Endothelial cell of umbilical vein (primary cell): ENCODE results near the gene FOCAD. TPM values are rescaled to one million over a fixed set of nuclear protein-coding genes. Genes with fewer than 3 reads are reported as not detected.

Experiments
- BruUV-seq: library from RNA; stranded (reverse); fragments of 400-500 nt; replicated peaks from 2 replicates; lab custom pipeline; 2021; lab: Mats Ljungman, UMichigan
- CTCF ChIA-PET: fragments of 300-600, 350-600 bp; sonication (Branson Sonifier 250); formaldehyde crosslinking; loops from one replicate; lab custom pipeline; 2021; ENCODE audit warnings: antibody characterized with exemption, inconsistent platforms; lab: Charles Lee
- POLR2A ChIA-PET: fragments of 300-600, 350-600 bp; sonication (Branson Sonifier 250); formaldehyde crosslinking; loops from one replicate; lab custom pipeline; 2021; ENCODE audit warnings: antibody characterized with exemption, inconsistent platforms; lab: Charles Lee
- DNase-seq: peaks from one replicate; pipeline ENCODE4 v3.0.0-alpha.2; 2011; ENCODE audit warnings: low read depth, low spot score
- FAIRE-seq: peaks from 2 replicates; lab custom pipeline; 2011; peaks lifted over from hg19 to GRCh38; lab: Jason Lieb, UNC
- H2AFZ ChIP-seq: 2 replicates; pipeline ENCODE4 v1.6.0; 2012; ENCODE audit warnings: low read depth, low read length, control low read depth, inconsistent platforms
- H3K27ac ChIP-seq: 2 replicates; pipeline ENCODE4 v1.5.1; 2011; ENCODE audit warnings: low read depth, mild to moderate bottlenecking, control low read depth, low read length, moderate library complexity; ENCODE audit not compliant: insufficient read depth
- H3K27me3 ChIP-seq, 2 experiments: 2 replicates each; pipeline versions ENCODE4 v1.6.0 to v1.6.1; 2011; ENCODE audit warnings: low read length in 2 of 2, mixed read lengths in 1 of 2; ENCODE audit not compliant: control insufficient read depth in 2 of 2, insufficient read depth in 2 of 2
- H3K36me3 ChIP-seq, 2 experiments: 2 replicates in 1 of 2; 3 replicates in 1 of 2; pipeline ENCODE4 v1.5.1; 2011; ENCODE audit warnings: low read length in 2 of 2, mild to moderate bottlenecking in 1 of 2, moderate library complexity in 1 of 2; ENCODE audit not compliant: control insufficient read depth in 2 of 2, insufficient read depth in 2 of 2; ENCODE audit errors: extremely low read depth in 1 of 2
- H3K4me1 ChIP-seq: 3 replicates; pipeline ENCODE4 v1.5.1; 2011; ENCODE audit warnings: mild to moderate bottlenecking, low read length; ENCODE audit not compliant: control insufficient read depth, insufficient read depth; ENCODE audit errors: extremely low read depth
- H3K4me2 ChIP-seq: 2 replicates; pipeline ENCODE4 v1.6.1; 2011; ENCODE audit warnings: low read length, control low read depth, mixed read lengths; ENCODE audit not compliant: insufficient read depth
- H3K4me3 ChIP-seq, 3 experiments: fragments of 200-600 bp in 1 of 3; sonication (generic), shearing (Covaris generic) in 1 of 3; replicated peaks in 1 of 3; 2 replicates each; pipeline ENCODE4 v1.5.1; 2011 to 2016; ENCODE audit warnings: control low read depth in 3 of 3, low read length in 3 of 3, mild to moderate bottlenecking in 2 of 3, inconsistent platforms in 1 of 3, low read depth in 1 of 3, moderate library complexity in 1 of 3; ENCODE audit not compliant: insufficient read depth in 1 of 3
- H3K79me2 ChIP-seq: 2 replicates; pipeline ENCODE4 v1.6.0; 2012; ENCODE audit warnings: low read length, inconsistent platforms; ENCODE audit not compliant: control insufficient read depth, insufficient read depth
- H3K9ac ChIP-seq: replicated peaks from 2 replicates; pipeline ENCODE3; 2011; ENCODE audit warnings: low read length, control low read depth; ENCODE audit not compliant: insufficient read depth; ENCODE audit errors: extremely low read depth
- H3K9me1 ChIP-seq: replicated peaks from 3 replicates; pipeline ENCODE4 v1.6.0; 2011; ENCODE audit warnings: mild to moderate bottlenecking, low read length; ENCODE audit not compliant: control insufficient read depth, insufficient read depth; ENCODE audit errors: extremely low read depth
- H3K9me3 ChIP-seq: replicated peaks from 2 replicates; pipeline ENCODE4 v1.5.1; 2012; ENCODE audit warnings: low read length, inconsistent platforms; ENCODE audit not compliant: control insufficient read depth, insufficient read depth
- H4K20me1 ChIP-seq: replicated peaks from 2 replicates; pipeline ENCODE3; 2011; ENCODE audit warnings: mild to moderate bottlenecking, low read length; ENCODE audit not compliant: control insufficient read depth, insufficient read depth; ENCODE audit errors: extremely low read depth
- CTCF ChIP-seq, 2 donors: IDR thresholded peaks; 1 replicate in 1 of 2; 2 replicates in 1 of 2; pipeline ENCODE4 v1.5.1; 2011; ENCODE audit warnings: low read length in 2 of 2, mild to moderate bottlenecking in 2 of 2, moderate library complexity in 2 of 2, control low read depth in 1 of 2, inconsistent platforms in 1 of 2, low read depth in 1 of 2; ENCODE audit not compliant: insufficient read depth in 1 of 2; ENCODE audit errors: extremely low read depth in 1 of 2
- EZH2 ChIP-seq: IDR thresholded peaks from 2 replicates; pipeline ENCODE4 v1.6.1; 2012; ENCODE audit warnings: borderline replicate concordance, low read depth, mild to moderate bottlenecking, moderate library complexity, low read length, inconsistent platforms; ENCODE audit not compliant: severe bottlenecking
- FOS ChIP-seq: IDR thresholded peaks from 2 replicates; pipeline ENCODE4 v1.6.1; 2011; ENCODE audit warnings: mild to moderate bottlenecking, low read length, moderate library complexity, borderline replicate concordance; ENCODE audit not compliant: insufficient read depth
- GATA2 ChIP-seq: IDR thresholded peaks from 2 replicates; pipeline ENCODE4 v1.7.0; 2011; ENCODE audit warnings: low read depth, mild to moderate bottlenecking, moderate library complexity, mixed read lengths, low read length; ENCODE audit not compliant: insufficient read length, insufficient read depth
- JUN ChIP-seq: IDR thresholded peaks from 2 replicates; pipeline ENCODE4 v1.6.1; 2011; ENCODE audit warnings: borderline replicate concordance, low read depth; ENCODE audit not compliant: insufficient read length, insufficient read depth
- MAX ChIP-seq: IDR thresholded peaks from 2 replicates; pipeline ENCODE4 v1.6.1; 2011; ENCODE audit not compliant: insufficient read depth, insufficient read length
- MYC ChIP-seq: IDR thresholded peaks from one replicate; pipeline ENCODE4 v1.6.1; 2011; ENCODE audit warnings: mild to moderate bottlenecking, low read depth, low read length
- POLR2A ChIP-seq: IDR thresholded peaks from 2 replicates; pipeline ENCODE4 v1.6.1; 2012; ENCODE audit warnings: low read depth, mild to moderate bottlenecking, control low read depth, low read length
- POLR2AphosphoS5 ChIP-seq: IDR thresholded peaks from 2 replicates; pipeline ENCODE4 v1.6.1; 2012; ENCODE audit warnings: low read depth, mild to moderate bottlenecking, control low read depth, low read length, moderate library complexity; ENCODE audit not compliant: insufficient read depth
- dilution Hi-C: fragments of 300-500 bp; cut with MboI; formaldehyde crosslinking; loops from one replicate; pipeline ENCODE4 v1.15.0; 2019; ENCODE audit warnings: low sequenced_read_pairs; ENCODE audit not compliant: extremely low pct_ligation_motif_present
- intact Hi-C: fragments of 100-400 bp; cut with micrococcal nuclease; formaldehyde crosslinking; loops from one replicate; pipeline ENCODE4 v1.10.0; 2022
- polyA plus RNA-seq, 4 experiments: library from polyadenylated mRNA; depleted of rRNA in 3 of 4; stranded (reverse) in 3 of 4; unstranded in 1 of 4; fragments of >200 nt; gene quantifications; 2 replicates each; pipeline versions ENCODE4 v1.2.1 to v1.2.3, GENCODE V29; 2011 to 2012; ENCODE audit warnings: missing spikeins in 1 of 4
- total RNA-seq: library from RNA; stranded (reverse); gene quantifications from 2 replicates; pipeline ENCODE4 v1.2.3, GENCODE V29; 2021

FOCAD gene
- total and polyA plus RNA-seq, 2 donors (not counting 3 experiments of a cell fraction or from before 2014, with no cell fraction given): 26.7 to 66.9 TPM

GRCh38 chr9:20987521-20987920 is 303.5 kb downstream of the FOCAD start:
- H3K4me2 ChIP-seq: no peak overlapping the region
- intact Hi-C loops: no loop called here
- no TSS peak for BruUV-seq
- H3K9me3 ChIP-seq: no peaks in the 10 kb centered on the region
- no peaks in the 10 kb centered on the region for H4K20me1 ChIP-seq
- ChIA-PET CTCF (interaction anchor here (1.7 kb wide), 1 partner anchor 46 kb away, joined by 4 read pairs; no protein-coding TSS in a partner anchor), POLR2A (no interaction called here)
- no peaks in the 10 kb centered on the region for H3K4me1 ChIP-seq
- no peaks in the 10 kb centered on the region for H3K27me3 ChIP-seq
- FAIRE-seq (no peak), DNase-seq (no peak)
- no peak for TF ChIP-seq MAX
- H2AFZ ChIP-seq: no peak overlapping the region
- H3K9me1 ChIP-seq: no peaks in the 10 kb centered on the region
- H3K4me3 ChIP-seq: no peak overlapping the region
- peaks cover 2 to 10% of the 10 kb centered on the region in 2 experiments for H3K36me3 ChIP-seq
- H3K9ac ChIP-seq: no peak overlapping the region
- no peaks in the 10 kb centered on the region for H3K79me2 ChIP-seq
- dilution Hi-C loops: no loop called here
- no peak overlapping the region for H3K27ac ChIP-seq

- H3K4me3 ChIP-seq: no peak overlapping the region
- H3K9me3 ChIP-seq: no peaks in the 10 kb centered on the region
- no peaks in the 10 kb centered on the region for H3K4me1 ChIP-seq
- dilution Hi-C loops: no loop called here
- H2AFZ ChIP-seq: no peak overlapping the region
- H3K4me2 ChIP-seq: no peak overlapping the region
- peaks cover 2 to 10% of the 10 kb centered on the region in 2 experiments for H3K36me3 ChIP-seq
- DNase-seq (no peak), FAIRE-seq (no peak)
- H3K27me3 ChIP-seq: no peaks in the 10 kb centered on the region
- no TSS peak for BruUV-seq
- H3K9ac ChIP-seq: no peak overlapping the region
- TF ChIP-seq GATA2 (no peak), MYC (no peak), EZH2 (no peak), POLR2A (no peak), FOS (no peak), MAX (no peak), POLR2AphosphoS5 (no peak), CTCF (IDR thresholded peaks at IDR 0.05; ENCODE audit: extremely low read depth in 1 of 2, insufficient read depth in 1 of 2, low read depth in 1 of 2, low read length in 2 of 2) (no peak), JUN (no peak)
- no peaks in the 10 kb centered on the region for H3K79me2 ChIP-seq
- no peak overlapping the region for H3K27ac ChIP-seq
- POLR2A ChIA-PET: no interaction called here
- CTCF ChIA-PET: interaction anchor here (1.7 kb wide), 1 partner anchor 47 kb away, joined by 4 read pairs; no protein-coding TSS in a partner anchor
- no peaks in the 10 kb centered on the region for H4K20me1 ChIP-seq
- intact Hi-C loops: no loop called here
- no peaks in the 10 kb centered on the region for H3K9me1 ChIP-seq
These were observed 304.0 kb downstream of the FOCAD start for GRCh38 chr9:20988061-20988460.
